HUES64 (cell line): ENCODE results near the gene RNASE13.
"Not testable (repeated sequence)": the region's sequence is repeated elsewhere in the genome, so short reads cannot be mapped to it uniquely, and the experiment has no call there.

ENCODE experiments used
- H3K27ac ChIP-seq: 2 replicates; pipeline ENCODE4 v1.7.0; 2013; ENCODE audit warnings: low read depth, low read length, inconsistent platforms
- H3K27me3 ChIP-seq: 2 replicates; pipeline ENCODE4 v1.6.1; 2013; ENCODE audit warnings: mild to moderate bottlenecking, low read length; ENCODE audit not compliant: insufficient read depth
- H3K36me3 ChIP-seq: 2 replicates; pipeline ENCODE4 v1.6.1; 2013; ENCODE audit warnings: mild to moderate bottlenecking, low read length; ENCODE audit not compliant: insufficient read depth
- H3K4me1 ChIP-seq: 2 replicates; pipeline ENCODE4 v1.6.1; 2013; ENCODE audit warnings: mild to moderate bottlenecking, low read length, moderate library complexity; ENCODE audit not compliant: insufficient read depth
- H3K4me3 ChIP-seq: 2 replicates; pipeline ENCODE4 v1.5.1; 2013; ENCODE audit warnings: mild to moderate bottlenecking, low read length, moderate library complexity
- H3K9ac ChIP-seq: 2 replicates; pipeline ENCODE4 v1.6.1; 2013; ENCODE audit warnings: mild to moderate bottlenecking, low read depth, low read length
- H3K9me3 ChIP-seq: 2 replicates; pipeline ENCODE4 v1.6.1; 2013; ENCODE audit warnings: low read depth, low read length; ENCODE audit not compliant: insufficient read depth
- WGBS: fragments of 150-250, 120-280 bp; methylation state at CpG from one replicate; pipeline ENCODE4 v1.1.7; 2013; ENCODE audit warnings: missing lambda C conversion rate; 5-methylcytosine and 5-hydroxymethylcytosine counted together

The RNASE13 gene

GRCh38 chr14:20998139-20998538, 36.5 kb downstream of the RNASE13 start:
- peaks cover 44% of the 10 kb centered on the region for H3K36me3 ChIP-seq
- no peaks in the 10 kb centered on the region for H3K27me3 ChIP-seq
- no peak overlapping the region for H3K4me3 ChIP-seq
- 83% methylated on average over 3 of the region's 3 CpGs for WGBS
- H3K9ac ChIP-seq = no peak overlapping the region
- peaks cover 10% of the 10 kb centered on the region for H3K4me1 ChIP-seq
- no peak overlapping the region; the same call in 1 of the 2 replicates for H3K27ac ChIP-seq
- no peaks in the 10 kb centered on the region for H3K9me3 ChIP-seq

DNA sequence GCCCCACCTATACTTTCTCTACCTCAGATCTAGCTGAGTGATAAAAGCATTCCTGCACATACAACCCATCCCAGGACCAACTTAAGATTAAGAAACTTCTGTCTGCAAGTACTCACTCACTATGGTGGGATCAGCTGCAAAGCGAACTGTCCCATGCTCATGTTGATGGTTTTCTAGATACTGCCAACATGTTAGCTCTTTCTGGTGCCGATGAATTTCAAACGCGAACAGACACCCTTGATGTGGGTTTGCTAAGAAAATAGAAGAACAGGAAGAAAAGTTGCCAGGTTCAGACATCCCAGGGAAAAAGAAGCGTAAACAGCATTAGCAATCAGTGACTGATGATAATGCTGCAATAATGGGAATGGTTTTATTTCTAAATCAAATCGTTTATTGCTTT, 37.0 kb downstream of the RNASE13 start:
- Histone ChIP-seq H3K36me3 (peaks cover 50% of the 10 kb centered on the region), H3K9ac (no peak overlapping the region)
- 93% methylated on average over 5 of the region's 6 CpGs for WGBS

DNA sequence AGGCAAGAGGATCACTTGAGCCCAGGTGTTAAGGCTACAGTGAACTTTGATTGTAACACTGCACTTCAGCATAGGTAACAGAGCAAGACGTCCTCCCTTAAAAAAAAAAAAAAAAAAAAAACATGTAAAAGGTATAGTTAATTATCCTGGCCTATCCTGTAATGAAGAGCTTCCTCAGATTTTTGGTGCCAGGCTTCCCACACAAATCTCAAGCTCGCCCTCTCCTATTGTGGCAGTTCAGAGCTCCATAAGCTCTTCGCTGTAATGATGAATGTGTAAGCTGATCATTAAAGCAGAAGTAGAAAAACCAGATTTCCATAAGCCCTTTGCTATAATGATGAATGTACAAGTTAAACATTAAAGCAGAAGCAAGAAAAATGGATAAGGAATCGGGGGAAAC, 37.5 kb downstream of the RNASE13 start:
- Histone ChIP-seq H3K9ac (no peak overlapping the region), H3K4me1 (peaks cover 10% of the 10 kb centered on the region), H3K36me3 (peaks cover 54% of the 10 kb centered on the region), H3K9me3 (no peaks in the 10 kb centered on the region), H3K27ac (no peak overlapping the region), H3K27me3 (no peaks in the 10 kb centered on the region), H3K4me3 (no peak overlapping the region)
- 88% methylated on average over 3 of the region's 4 CpGs for WGBS

More for the DNA sequence above, 37.0 kb downstream of the RNASE13 start:
- Histone ChIP-seq H3K4me1 (peaks cover 10% of the 10 kb centered on the region), H3K9me3 (no peaks in the 10 kb centered on the region), H3K27ac (no peak overlapping the region), H3K27me3 (no peaks in the 10 kb centered on the region), H3K4me3 (no peak overlapping the region)

GRCh38 chr14:20996521-20996920, 38.1 kb downstream of the RNASE13 start:
- Histone ChIP-seq H3K9ac (no peak overlapping the region), H3K4me3 (no peak overlapping the region), H3K4me1 (peaks cover 10% of the 10 kb centered on the region), H3K9me3 (no peaks in the 10 kb centered on the region), H3K27ac (no peak overlapping the region), H3K36me3 (peaks cover 60% of the 10 kb centered on the region), H3K27me3 (no peaks in the 10 kb centered on the region)
- WGBS = 95% methylated on average over 14 of the region's 14 CpGs

- Histone ChIP-seq H3K9ac (peak within 1 kb of the TSS; percentile 77), H3K27ac (peak within 1 kb of the TSS; percentile 65; the same call in 1 of the 2 replicates), H3K27me3 (no peaks in the 10 kb centered on the region), H3K4me1 (peaks cover 4% of the 10 kb centered on the region; the same call in 1 of the 2 replicates), H3K36me3 (peaks cover 33% of the 10 kb centered on the region), H3K4me3 (peak within 1 kb of the TSS; percentile 94), H3K9me3 (no peaks in the 10 kb centered on the region)
- under 1% methylated on average over 42 of the region's 42 CpGs for WGBS
These were observed 44.6 kb downstream of the RNASE13 start, which contains the start of gene METTL17 for GRCh38 chr14:20989787-20990600. TSS of gene METTL17 (plus strand) at chr14:20989980. CDS start at chr14:20990003, 23 bp downstream.

GRCh38 chr14:20989471-20989786, 45.2 kb downstream of the RNASE13 start:
- Histone ChIP-seq H3K4me3 (peak overlapping the region; percentile 94), H3K9ac (peak overlapping the region; percentile 62), H3K4me1 (peaks cover 4% of the 10 kb centered on the region; the same call in 1 of the 2 replicates), H3K36me3 (peaks cover 28% of the 10 kb centered on the region), H3K9me3 (no peaks in the 10 kb centered on the region), H3K27ac (peak overlapping the region; percentile 49; the same call in 1 of the 2 replicates), H3K27me3 (no peaks in the 10 kb centered on the region)
- 3% methylated on average over 7 of the region's 11 CpGs for WGBS

- 89% methylated on average over 15 of the region's 15 CpGs for WGBS
- peaks cover 4% of the 10 kb centered on the region; the same call in 1 of the 2 replicates for H3K4me1 ChIP-seq
These were observed 45.7 kb downstream of the RNASE13 start for GRCh38 chr14:20988717-20989470.

GRCh38 chr14:20986811-20987210, 47.8 kb downstream of the RNASE13 start:
- Histone ChIP-seq H3K9ac (no peak overlapping the region), H3K4me3 (no peak overlapping the region), H3K4me1 (peaks cover 4% of the 10 kb centered on the region; the same call in 1 of the 2 replicates), H3K9me3 (no peaks in the 10 kb centered on the region), H3K27ac (no peak overlapping the region), H3K27me3 (peaks cover 5% of the 10 kb centered on the region; the same call in 1 of the 2 replicates), H3K36me3 (peaks cover 3% of the 10 kb centered on the region)
- 52% methylated on average over 2 of the region's 2 CpGs for WGBS

More at GRCh38 chr14:20988717-20989470, 45.7 kb downstream of the RNASE13 start:
- Histone ChIP-seq H3K9me3 (no peaks in the 10 kb centered on the region), H3K36me3 (peaks cover 22% of the 10 kb centered on the region), H3K27ac (peak overlapping the region; percentile 49; the same call in 1 of the 2 replicates), H3K4me3 (peak overlapping the region; percentile 94), H3K9ac (peak overlapping the region; percentile 62), H3K27me3 (no peaks in the 10 kb centered on the region)

- not testable (repeated sequence) for H3K27me3 ChIP-seq, H3K9ac ChIP-seq, H3K27ac ChIP-seq, H3K9me3 ChIP-seq, H3K4me3 ChIP-seq, H3K36me3 ChIP-seq, H3K4me1 ChIP-seq
- WGBS = 94% methylated on average over 4 of the region's 4 CpGs
These were observed 49.0 kb downstream of the RNASE13 start for GRCh38 chr14:20985650-20986049.
